Dermis blood vessel endothelial cell (primary cell): Measurements from ENCODE around the gene TMEM179. TPM values are rescaled to one million over a fixed set of nuclear protein-coding genes. Genes with fewer than 3 reads are reported as not detected.

Source experiments
- DNase-seq: peaks from one replicate; pipeline ENCODE4 v3.0.0; 2010
- total RNA-seq: library from RNA; depleted of rRNA; stranded (reverse); fragments of >200 nt; gene quantifications from 2 replicates; pipeline ENCODE4 v1.2.3, GENCODE V29; 2014

The TMEM179 gene
- total RNA-seq, 1 donor from 2014 or later = not detected

DNA sequence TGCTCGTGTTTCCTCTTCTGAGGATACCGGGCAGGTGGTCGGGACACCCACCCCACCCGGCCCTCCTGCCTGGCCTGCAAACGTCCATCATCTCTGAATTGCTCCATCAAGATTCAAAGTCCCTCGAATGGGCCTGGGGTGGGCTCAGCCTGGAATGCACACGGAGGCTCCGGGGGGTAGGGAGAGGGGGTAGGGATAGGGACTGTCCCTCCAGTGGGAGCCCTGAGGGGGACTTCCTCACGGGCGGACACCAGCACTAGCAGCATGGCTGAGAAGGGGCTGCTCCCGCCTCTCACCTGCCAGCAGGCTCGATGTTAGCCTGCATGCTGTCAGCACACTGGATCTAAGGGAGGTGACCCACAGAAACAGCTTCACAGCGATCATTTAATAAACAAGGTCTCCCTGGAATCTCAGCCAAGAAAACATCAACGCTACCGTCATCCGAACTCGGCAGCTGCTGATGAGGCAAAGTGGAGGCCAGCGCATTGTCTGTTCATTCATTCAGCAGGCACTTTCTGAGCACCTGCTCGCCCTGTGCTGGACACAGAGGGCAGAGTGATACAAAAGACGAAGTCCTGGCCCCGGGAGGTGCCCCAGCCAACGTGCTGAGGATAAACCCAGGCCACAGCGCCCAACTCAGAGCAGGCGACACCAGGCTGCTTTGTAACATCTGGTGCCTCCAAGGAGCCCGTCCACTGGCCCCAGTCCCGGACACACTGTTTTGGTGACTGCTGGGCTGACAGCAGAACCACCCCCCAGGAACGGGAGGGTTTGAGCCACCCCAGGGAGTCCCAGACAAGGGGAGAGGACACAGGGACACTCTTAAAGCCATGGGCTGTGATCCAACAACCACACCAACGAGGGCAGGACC lies 6.3 kb downstream of the TMEM179 start:
- DNase-seq = no peak

DNA sequence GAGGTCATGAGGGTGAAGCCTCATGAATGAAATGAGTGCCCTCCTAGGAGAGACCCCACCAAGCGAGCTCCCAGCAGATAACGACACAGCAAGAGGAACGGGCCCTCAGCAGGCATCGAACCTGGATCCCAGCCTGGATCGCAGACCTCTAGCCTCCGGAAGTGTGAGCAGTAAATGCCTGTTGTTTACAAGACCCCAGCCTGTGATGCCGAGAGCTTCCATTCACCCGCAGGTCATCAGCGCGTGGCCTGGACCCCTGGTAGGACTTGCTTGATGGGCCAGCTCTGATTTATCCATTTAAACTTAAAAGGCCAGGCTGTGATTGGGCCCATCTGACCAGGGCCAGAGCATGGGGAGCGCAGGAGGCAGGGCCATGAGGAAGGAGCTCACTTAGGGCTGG lies 7.0 kb downstream of the TMEM179 start:
- no peak for DNase-seq

DNA sequence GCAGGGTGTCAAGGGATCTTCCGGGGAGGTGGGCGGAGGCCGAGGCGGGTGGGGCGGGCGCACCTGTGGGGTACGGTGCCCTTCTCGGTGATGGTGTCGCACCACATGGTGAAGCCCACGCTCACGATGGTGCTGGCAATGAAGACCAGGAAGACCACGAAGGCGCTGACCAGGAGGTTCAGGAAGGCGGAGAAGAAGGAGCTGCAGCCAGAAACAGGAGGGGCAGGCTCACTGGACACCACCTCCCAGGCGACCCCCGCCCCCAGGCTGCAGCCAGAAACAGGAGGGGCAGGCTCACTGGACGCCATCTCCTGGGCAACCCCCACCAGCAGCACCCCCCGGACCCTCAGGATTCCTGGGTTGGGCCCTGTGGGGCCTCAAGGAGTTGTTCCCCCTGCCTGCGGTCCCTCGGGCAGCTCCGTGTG lies 7.6 kb downstream of the TMEM179 start:
- DNase-seq = no peak

DNA sequence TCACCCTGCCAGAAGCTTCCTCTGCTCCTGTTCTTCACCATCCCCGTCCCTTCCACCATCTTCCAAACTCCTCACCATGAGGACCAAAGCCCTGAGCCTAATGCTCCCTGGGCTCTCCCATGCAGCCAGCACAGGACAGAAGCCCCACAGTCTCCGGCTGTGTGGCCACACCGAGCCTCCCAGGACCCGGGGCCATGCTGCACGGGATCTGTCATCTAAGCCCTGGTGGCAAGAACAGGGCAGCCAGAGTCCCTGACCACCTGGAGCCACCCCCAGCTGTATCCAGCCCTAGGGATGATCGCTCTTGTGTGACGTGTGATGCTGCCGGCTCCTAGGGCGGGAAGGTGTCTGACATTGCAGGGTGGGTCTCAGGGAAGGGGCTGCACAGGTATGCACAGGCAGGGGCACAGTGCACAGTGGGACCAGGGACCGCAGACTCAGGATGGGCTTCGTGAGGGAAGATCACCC lies 8.1 kb downstream of the TMEM179 start:
- DNase-seq = no peak

DNA sequence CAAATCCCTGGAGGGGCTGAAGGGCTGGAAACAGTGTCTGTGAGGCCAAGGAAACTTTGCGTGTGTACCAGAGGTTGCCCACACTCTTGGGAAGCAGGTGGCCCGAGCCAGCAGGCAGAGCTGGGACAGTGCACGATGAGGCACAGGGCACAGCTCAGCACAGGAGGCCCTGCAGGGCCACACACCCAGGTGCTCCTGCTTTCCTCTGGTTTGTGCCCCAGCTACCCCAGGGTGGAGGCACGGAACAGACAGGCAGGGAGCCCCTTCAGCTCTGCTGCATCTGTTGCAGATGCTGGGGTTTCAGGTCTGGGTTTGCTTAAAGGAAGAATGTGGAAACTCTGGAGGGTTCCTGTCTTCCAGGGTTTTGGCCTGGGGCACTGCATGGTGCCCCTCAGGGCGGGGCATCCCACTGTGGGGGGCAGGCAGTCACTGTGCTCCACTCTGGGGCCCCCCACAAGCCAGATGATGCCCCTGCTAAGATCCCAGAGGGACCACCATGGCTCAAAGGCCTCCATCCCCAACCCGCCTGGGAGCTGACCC lies 8.6 kb downstream of the TMEM179 start:
- DNase-seq = no peak

DNA sequence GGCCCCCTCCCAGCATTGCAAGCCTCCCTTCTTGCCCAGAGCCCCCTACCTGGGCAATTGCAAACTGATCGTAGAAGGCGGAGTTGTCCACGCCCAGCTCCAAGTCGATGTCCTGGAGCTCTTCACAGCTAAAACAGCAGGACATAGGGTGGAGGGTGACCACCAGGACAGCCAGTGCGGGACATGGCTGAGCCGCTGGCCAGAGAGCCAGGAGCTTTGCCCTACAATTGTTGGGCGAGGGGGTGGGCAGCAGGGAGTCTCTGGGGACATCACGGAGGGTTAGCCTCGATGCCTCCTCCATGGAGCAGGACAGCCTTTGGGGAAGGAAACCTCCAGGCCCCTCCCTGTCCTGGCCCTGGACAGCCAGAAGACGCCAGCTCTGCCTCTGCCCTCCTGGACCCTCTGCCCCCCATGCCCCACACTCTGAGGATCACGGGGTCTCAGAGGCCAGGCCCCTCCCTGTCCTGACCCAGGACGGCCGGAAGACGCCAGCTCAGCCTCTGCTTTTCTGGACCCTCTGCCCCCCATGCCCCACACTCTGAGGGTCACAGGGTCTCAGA lies 9.4 kb downstream of the TMEM179 start:
- no peak for DNase-seq

DNA sequence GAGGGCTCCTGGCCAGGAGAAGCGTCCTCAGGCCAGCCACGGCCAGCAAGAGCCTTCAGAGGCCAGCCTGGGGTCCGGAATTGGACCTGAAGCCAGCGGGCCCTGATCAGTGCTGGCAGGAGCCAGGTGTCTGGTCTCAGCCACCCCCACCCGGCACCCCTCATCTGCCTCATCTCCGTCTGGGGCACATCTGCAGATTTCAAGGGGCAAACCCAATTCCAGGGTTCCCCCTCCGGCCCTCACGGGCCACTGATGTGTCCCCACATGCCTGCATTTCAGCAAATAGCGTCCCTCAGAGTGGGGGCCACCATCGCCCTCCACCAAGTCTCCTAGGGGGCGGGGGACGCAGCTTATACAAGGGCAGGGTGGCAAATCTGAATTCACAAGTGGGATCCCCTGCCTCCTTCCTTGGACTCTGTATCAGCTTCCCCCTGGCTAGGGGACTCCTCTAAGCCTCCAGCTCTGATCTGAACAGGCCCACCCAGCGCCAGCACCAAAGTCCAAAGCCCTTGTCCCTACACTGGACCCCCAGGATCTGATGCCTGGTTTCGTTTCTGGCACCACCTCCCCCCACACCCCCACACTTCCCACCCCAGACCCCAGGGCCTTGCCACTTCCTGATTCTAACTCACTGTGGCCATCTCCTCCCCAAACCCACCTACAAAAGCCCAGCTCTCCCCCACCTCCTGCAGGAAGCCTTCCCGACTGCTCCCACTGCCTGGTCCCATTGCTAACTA lies 10.1 kb downstream of the TMEM179 start:
- no peak for DNase-seq

DNA sequence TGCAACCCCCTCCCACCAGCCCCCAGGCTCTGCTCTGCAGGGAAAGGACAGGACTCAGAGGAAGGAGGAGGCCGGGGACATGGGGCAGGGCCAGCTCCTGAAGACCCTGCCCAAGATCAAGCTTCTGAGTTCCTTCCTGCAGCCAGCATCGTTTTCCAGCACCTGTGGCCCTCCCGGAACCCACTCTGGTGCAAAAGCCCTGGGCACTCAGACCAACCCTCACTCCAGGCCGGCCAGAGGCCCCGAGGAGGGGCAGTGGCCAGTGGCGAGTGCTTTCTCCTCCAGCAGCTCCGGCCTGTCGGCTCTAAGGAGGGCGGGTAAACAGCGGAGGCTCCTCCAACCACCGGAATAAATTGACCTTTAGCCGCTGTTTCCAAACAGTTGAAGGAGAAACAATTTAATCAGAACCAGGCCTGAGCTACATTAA lies 10.8 kb downstream of the TMEM179 start:
- no peak for DNase-seq

DNA sequence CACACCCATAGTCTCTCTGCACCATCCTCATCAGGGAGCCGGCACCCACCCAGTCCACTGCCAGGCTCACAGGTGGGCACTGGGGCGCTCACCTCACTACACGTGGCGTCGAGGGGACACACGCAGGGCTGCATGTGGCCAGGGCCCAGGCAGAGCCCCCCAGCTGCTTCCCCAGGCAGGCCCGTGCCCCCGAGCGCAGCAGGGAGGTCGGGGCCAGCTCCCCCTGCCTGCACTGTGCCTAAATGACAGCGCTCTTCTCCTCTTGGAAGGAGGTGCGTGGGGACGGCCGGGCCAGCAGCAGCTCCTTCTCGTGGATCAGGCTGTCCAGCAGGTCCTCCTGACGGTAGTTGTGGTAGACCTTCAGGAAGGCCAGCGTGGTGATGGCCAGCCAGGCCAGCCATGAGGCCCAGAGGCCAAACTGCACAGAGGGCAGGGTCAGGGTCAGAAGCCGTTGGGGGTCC lies 11.3 kb downstream of the TMEM179 start:
- no peak for DNase-seq

DNA sequence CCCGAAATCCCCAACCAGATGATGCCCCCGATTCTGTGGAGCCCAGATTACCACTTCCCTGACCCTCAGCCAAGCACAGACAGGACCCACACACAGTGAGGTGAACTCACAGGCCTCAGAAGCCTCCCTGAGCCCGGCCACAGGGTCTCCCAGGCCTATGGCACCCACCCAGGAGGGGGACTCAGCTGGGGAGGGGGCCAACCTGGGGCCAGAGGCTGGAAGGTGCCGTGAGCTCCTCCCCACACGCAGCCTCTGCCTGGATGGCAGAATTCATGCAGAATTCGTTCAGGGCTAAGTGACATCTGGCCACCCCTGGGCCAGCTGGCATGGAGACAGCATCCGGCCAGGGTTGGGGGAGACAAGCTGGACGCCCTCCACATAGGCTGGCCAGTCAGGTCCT lies 11.8 kb downstream of the TMEM179 start:
- DNase-seq = no peak

DNA sequence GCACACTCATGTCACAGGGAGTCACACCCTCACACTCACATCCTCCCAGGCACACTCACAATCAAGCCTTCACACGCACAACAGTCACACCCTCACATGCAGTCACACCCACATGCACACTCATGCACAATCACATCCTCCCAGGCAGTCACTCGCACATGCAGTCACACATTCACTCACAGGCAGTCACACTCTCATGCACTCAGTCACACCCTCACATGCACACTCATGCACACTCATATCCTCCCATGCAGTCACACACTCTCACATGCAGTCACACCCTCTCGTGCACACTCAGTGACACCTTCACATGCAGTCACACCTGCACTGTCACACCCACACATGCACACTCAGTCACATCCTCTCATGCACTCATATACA lies 12.3 kb downstream of the TMEM179 start:
- DNase-seq = no peak

DNA sequence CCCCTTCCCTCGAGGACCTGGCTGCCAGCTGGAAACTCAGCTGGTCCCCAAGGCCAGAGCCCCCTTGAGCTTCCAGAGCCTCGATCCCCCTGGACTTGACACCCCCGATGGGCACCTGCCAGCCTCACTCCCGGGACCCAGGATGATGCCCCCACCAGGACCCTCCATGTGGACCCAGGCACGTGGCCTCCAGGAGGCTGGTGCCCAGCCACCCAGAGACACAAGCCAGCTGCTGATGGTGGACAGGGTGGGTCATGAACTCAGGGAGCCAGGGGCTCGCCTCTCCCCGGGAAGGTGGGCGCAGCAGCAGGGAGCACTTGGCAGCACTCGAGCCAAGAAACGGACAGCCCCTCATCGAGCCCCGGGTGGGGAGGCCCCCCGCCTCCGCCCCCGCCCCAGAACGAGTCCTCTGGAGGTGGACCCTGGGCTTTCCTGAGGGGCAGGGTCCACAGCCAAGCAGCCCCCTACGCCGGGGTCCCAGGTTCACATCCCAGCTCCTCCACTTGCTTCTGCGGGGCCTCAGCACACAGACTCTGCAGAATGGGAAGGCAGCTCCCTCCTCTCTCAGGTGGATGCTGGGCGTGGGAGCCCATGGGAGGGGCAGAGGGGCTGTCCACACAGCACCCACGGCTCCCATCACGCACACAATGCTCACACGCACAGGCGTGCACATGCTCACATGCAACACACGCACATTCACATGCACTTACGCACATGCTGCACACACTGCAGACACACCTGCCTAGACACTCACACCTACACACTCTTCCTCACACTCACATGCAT lies 12.9 kb downstream of the TMEM179 start:
- DNase-seq = no peak

DNA sequence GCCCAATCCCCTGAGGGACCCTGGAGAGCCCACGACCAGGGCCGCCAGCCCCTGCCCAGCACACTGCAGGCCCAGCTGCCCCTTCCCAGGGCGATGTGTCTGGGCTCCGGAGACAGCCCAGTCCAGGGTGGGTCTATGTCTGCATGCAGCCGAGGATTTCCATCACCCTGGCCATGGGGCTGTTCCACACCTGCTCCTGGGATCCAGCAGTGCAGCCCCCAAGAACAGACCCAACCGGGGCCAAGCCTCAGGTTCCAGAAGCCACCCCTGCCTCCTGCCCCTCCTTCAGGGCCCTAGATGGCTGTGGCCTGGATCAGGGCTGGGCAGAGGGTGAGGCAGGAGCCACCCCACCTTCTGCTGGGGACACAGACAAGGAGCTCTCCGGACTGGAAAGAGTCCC lies 13.5 kb downstream of the TMEM179 start:
- DNase-seq = no peak

DNA sequence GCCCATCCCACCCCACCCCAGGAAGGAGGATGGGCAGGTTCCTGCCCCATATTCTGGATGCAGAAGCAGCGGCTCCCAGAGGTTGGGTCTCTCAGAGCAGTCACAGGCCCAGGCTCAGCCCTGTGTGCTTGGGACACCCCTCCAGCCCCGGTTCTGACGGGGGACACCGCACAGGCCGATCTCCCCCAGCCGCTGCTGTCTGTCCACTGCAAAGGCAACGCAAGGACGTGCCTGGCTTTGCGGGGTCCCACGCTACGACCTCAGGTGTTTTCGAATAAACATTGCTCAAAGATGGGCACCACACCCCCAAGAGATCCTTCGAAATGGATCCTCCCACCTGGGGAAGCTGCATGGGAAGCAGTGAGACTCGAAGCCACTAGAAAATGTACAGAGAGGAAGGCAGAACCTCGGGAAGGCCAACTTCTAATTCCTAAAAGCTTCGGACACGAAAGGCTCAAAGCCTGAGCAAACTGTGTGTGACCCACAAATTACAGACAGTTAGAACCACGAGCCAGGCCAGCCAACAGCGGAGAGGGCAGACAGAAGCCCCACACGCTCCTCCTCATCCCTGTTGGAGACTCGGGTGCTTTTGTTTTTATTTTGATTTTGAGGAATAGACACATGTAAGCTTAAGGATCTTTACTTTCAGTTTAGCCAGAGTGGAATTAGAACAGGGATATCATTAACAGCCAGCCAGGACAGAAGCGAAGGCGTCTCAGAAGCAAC lies 14.2 kb downstream of the TMEM179 start:
- DNase-seq = no peak

DNA sequence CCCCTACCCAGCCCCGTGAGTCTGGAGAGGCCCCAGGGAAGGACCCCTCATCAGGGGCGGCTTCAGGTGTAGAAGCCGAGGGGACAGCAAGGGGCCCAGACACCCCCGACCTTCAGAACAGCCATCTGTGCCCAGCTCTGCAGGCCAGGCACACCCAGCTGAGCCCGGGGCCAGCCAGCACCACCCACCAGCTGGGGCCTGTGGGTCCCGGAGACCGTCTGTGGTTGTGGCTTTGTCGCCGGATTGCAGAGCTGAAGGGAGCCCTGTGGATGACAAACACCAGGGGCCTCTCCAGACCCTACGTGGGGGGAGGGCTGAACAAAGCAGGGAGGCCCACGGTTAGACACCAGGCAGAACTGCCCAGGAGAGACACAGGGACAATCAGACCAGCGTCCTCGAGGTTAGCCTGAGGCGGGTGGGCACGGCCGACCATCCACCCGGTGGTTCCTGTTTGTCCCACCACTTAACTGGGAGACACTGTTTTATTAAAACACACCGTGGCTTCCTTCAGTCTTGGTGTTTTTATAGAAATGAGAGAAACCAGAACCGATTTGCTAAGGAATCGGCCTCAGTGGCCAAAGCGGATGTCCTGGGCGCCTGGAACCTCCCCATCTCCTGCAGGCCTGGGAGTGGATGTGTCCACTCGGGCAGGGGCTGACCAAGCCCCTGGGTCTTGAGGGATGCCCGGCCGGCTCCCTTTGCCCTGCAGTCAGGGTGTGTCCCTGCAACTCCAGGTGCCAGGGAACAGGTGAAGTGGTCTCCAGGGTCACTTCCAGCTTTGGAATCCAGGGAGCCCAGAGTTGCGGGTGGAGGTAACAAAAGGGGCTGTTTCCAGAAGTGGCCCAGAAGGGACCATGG lies 15.0 kb downstream of the TMEM179 start:
- DNase-seq = no peak

DNA sequence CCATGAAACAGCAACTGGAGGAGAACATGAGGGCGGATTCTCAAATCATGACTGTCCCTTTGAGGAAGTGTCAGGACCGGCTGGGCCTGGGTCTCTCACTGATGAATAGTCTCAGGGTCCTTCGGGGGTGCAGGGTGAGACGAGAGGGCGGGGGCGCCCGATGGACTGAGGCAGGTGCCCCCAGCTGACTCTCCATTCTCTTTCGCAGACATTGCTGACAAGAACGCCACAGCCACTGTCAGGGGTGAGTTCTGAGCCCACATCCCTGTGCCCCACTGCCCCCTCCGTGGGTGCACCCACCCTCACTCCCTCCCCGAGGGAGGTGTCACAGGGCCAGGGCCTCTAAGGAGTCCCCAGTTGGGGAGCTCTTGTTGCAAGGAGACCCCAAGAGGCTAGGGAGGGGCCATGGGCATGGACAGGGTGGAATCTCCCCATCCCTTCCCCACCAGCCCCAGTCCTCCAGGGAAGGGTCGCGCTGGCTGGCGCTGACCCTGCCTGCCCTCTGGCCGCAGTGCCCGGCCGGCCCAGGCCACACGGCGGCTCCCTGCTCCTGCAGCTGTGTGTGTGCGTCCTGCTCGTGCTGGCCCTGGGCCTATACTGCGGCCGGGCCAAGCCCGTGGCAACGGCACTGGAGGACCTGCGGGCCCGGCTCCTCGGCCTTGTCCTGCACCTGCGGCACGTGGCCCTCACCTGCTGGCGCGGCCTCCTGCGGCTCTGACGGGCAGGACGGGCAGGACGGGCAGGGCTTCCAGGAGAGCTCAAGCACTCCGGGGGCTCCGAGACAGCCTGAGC lies 16.3 kb downstream of the TMEM179 start:
- no peak for DNase-seq

DNA sequence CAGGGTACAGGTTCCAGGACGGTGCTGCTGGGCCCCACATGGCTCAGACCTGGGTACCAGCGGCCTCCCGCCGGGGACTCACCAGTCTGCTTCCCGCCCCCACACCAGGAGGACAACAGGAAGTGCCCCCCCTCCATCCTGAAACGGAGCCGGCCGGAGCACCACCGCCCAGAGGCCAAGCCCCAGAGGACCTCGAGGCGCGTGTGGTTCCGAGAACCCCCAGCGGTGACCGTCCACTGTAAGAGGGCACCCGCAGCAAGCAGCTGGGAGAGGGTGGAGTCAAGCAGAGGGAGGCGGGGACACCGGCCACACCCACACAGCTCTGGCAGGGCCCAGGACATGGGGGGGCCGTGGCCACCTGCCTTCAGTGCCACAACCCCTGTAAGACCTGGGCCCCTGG lies 16.9 kb downstream of the TMEM179 start:
- DNase-seq = no peak

DNA sequence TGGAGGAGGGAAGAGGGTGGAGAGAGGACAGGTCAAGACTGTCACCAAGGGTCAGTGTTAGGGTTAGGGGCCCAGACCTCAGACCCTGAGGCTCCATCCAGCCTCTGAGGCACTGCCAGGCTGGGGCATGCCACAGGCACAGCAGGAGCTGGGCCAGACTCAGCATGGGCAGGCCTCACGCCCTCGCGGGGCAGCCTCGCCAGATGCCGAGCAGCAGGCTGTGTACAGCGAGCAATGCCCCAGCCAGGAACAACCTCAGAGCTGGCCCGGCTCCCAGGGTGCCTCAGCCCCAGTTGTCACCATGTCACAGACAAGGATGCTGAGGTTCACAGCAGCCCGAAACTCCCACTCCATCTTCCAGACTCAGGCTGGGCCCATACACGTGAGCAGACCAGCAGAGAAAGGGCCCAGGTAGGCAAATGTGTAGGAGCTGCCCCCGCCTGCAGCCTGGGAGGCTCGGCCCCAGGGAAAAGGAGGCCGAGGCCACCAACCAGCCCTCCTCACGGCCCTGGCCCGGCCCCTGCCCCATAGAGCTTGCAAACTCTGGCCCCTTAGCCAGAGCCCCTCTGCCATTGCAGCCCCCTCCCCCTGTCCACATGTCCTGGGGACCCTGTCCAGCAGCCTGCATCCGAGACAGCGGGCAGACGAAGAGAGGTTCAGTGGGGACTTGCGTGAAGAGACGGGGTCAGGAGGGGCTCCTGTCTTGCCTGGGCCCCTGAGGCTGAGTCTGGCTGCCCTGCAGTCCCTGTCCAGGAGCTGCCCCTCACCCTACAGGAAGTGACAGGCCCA lies 17.5 kb downstream of the TMEM179 start:
- no peak for DNase-seq
